ENCODE measurements around the gene DNTTIP2. TPM values are rescaled to one million over a fixed set of nuclear protein-coding genes. Genes with fewer than 3 reads are reported as not detected.

The DNTTIP2 gene
- total and polyA plus RNA-seq, 9 of the 15 experiments (the other 6 are each of a cell fraction or from before 2014, with no cell fraction given), result 50.4 to 138 (median 97.0) TPM

GRCh38 chr1:93816970-93817678 is 61.9 kb downstream of the DNTTIP2 start:
- peak; percentile 48 for FAIRE-seq
- CTCF ChIA-PET (ENCODE audit: low intra/inter-chr PET ratio), result no interaction called here
- Histone ChIP-seq H3K79me2 (ENCODE audit: control insufficient read depth, insufficient read depth, low read length) (no peaks in the 10 kb centered on the region), H3K9me1 (ENCODE audit: control insufficient read depth, insufficient read depth, low read length) (no peaks in the 10 kb centered on the region), H4K20me1 (replicated peaks; ENCODE audit: control insufficient read depth, insufficient read depth, low read length) (no peaks in the 10 kb centered on the region), H3K36me3 (ENCODE audit: control insufficient read depth, insufficient read depth, low read length) (no peaks in the 10 kb centered on the region), H3K4me2 (ENCODE audit: insufficient read depth, low read length) (no peak overlapping the region), H3K9ac (ENCODE audit: insufficient read depth in 1 of 2, low read depth in 2 of 2, low read length in 2 of 2) (no peak overlapping the region), H3K27me3 (ENCODE audit: control insufficient read depth in 2 of 2, insufficient read depth in 2 of 2, low read length in 2 of 2) (peaks cover 11 to 14% of the 10 kb centered on the region in 2 experiments; a peak in 4 of 5 replicates), H3K9me3 (replicated peaks; ENCODE audit: control insufficient read depth, insufficient read depth, low read depth, low read length) (no peaks in the 10 kb centered on the region; the same call in 1 of the 2 replicates), H3K4me3 (no peak overlapping the region), H3K4me1 (replicated peaks in 1 of 2; ENCODE audit: control insufficient read depth in 2 of 2, insufficient read depth in 2 of 2, low read length in 2 of 2) (peaks cover 0 to 15% of the 10 kb centered on the region in 2 experiments; a peak in 3 of 5 replicates), H2AFZ (ENCODE audit: low read depth, low read length) (no peak overlapping the region), H3K27ac (ENCODE audit: extremely low read depth, low read depth, low read length) (no peak overlapping the region)
- POLR2A ChIA-PET, result interaction anchor here (0.6 to 1.4 kb wide), 3 partner anchors 11 to 217 kb away, joined by 3 to 4 read pairs (median 3); no protein-coding TSS in a partner anchor
- BruUV-seq (replicated peaks), result no TSS peak
- intact Hi-C loops (cut with micrococcal nuclease) (no loop called here), in situ Hi-C loops (cut with MboI) (loop anchor here (5.0 to 10.0 kb wide), 2 partner anchors 190 to 372 kb away; partner anchors contain the start of gene FNBP1L)
- ATAC-seq, result peak; percentile 38; the same call in 1 of the 3 replicates
- 13% methylated on average over 3 of the region's 3 CpGs for WGBS (ENCODE audit: insufficient coverage, low coverage, missing lambda C conversion rate)
- peak in 2 of 4 experiments; percentile 34 to 40 for DNase-seq (ENCODE audit: extremely low read depth in 1 of 4, low spot score in 3 of 4)
- TF ChIP-seq ETV1 (tag; conservative IDR thresholded peaks at IDR 0.05; ENCODE audit: low read depth), result peak; percentile 78
- TF ChIP-seq NFATC3 (IDR thresholded peaks at IDR 0.05), result no peak
- no peak for TF ChIP-seq MECOM (CRISPR knock-in tag; IDR thresholded peaks at IDR 0.05)
- TF ChIP-seq NR2C1 (IDR thresholded peaks at IDR 0.05), result no peak
- TF ChIP-seq NR2C1 (tag; IDR thresholded peaks at IDR 0.05), result no peak
- peak; percentile 76; the same call in 1 of the 2 replicates for TF ChIP-seq ETV5 (CRISPR knock-in tag; IDR thresholded peaks at IDR 0.05; ENCODE audit: low read depth)
- 0 out of 2 replicates have a peak, but pooled peaks have one; percentile 26 for TF ChIP-seq RNF2 (IDR thresholded peaks at IDR 0.05)
- no peak for TF ChIP-seq ZNF174 (CRISPR knock-in tag; IDR thresholded peaks at IDR 0.05)
- no peak for TF ChIP-seq FUS (optimal IDR thresholded peaks at IDR 0.05; ENCODE audit: low read depth, low read length)
- no peak for TF ChIP-seq ZBTB34 (CRISPR knock-in tag; IDR thresholded peaks at IDR 0.05)
- TF ChIP-seq ZNF280A (IDR thresholded peaks at IDR 0.05; ENCODE audit: low read depth, partially characterized antibody), result no peak
- TF ChIP-seq TSHZ1 (CRISPR knock-in tag; IDR thresholded peaks at IDR 0.05), result no peak
- TF ChIP-seq, protein P1, sequence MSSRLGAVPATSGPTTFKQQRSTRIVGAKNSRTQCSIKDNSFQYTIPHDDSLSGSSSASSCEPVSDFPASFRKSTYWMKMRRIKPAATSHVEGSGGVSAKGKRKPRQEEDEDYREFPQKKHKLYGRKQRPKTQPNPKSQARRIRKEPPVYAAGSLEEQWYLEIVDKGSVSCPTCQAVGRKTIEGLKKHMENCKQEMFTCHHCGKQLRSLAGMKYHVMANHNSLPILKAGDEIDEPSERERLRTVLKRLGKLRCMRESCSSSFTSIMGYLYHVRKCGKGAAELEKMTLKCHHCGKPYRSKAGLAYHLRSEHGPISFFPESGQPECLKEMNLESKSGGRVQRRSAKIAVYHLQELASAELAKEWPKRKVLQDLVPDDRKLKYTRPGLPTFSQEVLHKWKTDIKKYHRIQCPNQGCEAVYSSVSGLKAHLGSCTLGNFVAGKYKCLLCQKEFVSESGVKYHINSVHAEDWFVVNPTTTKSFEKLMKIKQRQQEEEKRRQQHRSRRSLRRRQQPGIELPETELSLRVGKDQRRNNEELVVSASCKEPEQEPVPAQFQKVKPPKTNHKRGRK (tag; IDR thresholded peaks at IDR 0.05), result no peak
- no peak for TF ChIP-seq NCOA4 (IDR thresholded peaks at IDR 0.05; ENCODE audit: partially characterized antibody)

Data from K562 (cell line).